Adipocyte (in vitro differentiated cells): ENCODE data around the gene NOTCH2.
"Not testable (repeated sequence)": the region's sequence is repeated elsewhere in the genome, so short reads cannot be mapped to it uniquely, and the experiment has no call there.

Experiments
- DNase-seq: peaks from one replicate; pipeline ENCODE4 v3.0.0-alpha.2; 2015; ENCODE audit warnings: low read depth
- H3K27me3 ChIP-seq: replicated peaks from 2 replicates; pipeline ENCODE4 v1.7.0; 2013; ENCODE audit warnings: mild to moderate bottlenecking, low read length, moderate library complexity; ENCODE audit not compliant: control insufficient read depth, insufficient read depth
- H3K36me3 ChIP-seq: 2 replicates; pipeline ENCODE4 v1.7.0; 2013; ENCODE audit warnings: low read length, mild to moderate bottlenecking, moderate library complexity; ENCODE audit not compliant: control insufficient read depth, insufficient read depth, severe bottlenecking
- H3K4me1 ChIP-seq: 2 replicates; pipeline ENCODE4 v1.7.0; 2013; ENCODE audit warnings: mild to moderate bottlenecking, low read length, moderate library complexity; ENCODE audit not compliant: control insufficient read depth, insufficient read depth
- H3K4me3 ChIP-seq: 2 replicates; pipeline ENCODE4 v1.7.0; 2013; ENCODE audit warnings: mild to moderate bottlenecking, low read length, moderate library complexity
- H3K9ac ChIP-seq: 2 replicates; pipeline ENCODE4 v1.7.0; 2013; ENCODE audit warnings: mild to moderate bottlenecking, low read length, moderate library complexity
- H3K9me3 ChIP-seq: 2 replicates; pipeline ENCODE4 v1.7.0; 2013; ENCODE audit warnings: mild to moderate bottlenecking, low read length, moderate library complexity; ENCODE audit not compliant: control insufficient read depth

Gene NOTCH2

GRCh38 chr1:119986007-119986497, 83.4 kb downstream of the NOTCH2 start:
- H3K27me3 ChIP-seq: no peaks in the 10 kb centered on the region
- H3K9ac ChIP-seq: no peak overlapping the region
- H3K4me1 ChIP-seq: peaks cover 51% of the 10 kb centered on the region
- H3K4me3 ChIP-seq: no peak overlapping the region
- no peak for DNase-seq
- H3K36me3 ChIP-seq: peaks cover 15% of the 10 kb centered on the region
- no peaks in the 10 kb centered on the region for H3K9me3 ChIP-seq

- H3K4me1 ChIP-seq: peaks cover 51% of the 10 kb centered on the region
- H3K36me3 ChIP-seq: peaks cover 15% of the 10 kb centered on the region
- H3K27me3 ChIP-seq: no peaks in the 10 kb centered on the region
- no peak overlapping the region for H3K9ac ChIP-seq
- DNase-seq: no peak
- no peak overlapping the region for H3K4me3 ChIP-seq
- no peaks in the 10 kb centered on the region for H3K9me3 ChIP-seq
Observed at GRCh38 chr1:119984771-119985170, 84.7 kb downstream of the NOTCH2 start.

GRCh38 chr1:119981986-119982815, 87.3 kb downstream of the NOTCH2 start:
- Histone ChIP-seq H3K27me3 (no peaks in the 10 kb centered on the region), H3K4me1 (peaks cover 46% of the 10 kb centered on the region), H3K4me3 (no peak overlapping the region), H3K9ac (no peak overlapping the region), H3K36me3 (peaks cover 15% of the 10 kb centered on the region), H3K9me3 (no peaks in the 10 kb centered on the region)
- no peak for DNase-seq

- no peaks in the 10 kb centered on the region for H3K27me3 ChIP-seq
- no peak for DNase-seq
- H3K9me3 ChIP-seq: no peaks in the 10 kb centered on the region
- peaks cover 13% of the 10 kb centered on the region for H3K36me3 ChIP-seq
- H3K4me3 ChIP-seq: no peak overlapping the region
- H3K4me1 ChIP-seq: peaks cover 40% of the 10 kb centered on the region
- H3K9ac ChIP-seq: no peak overlapping the region
Observed at GRCh38 chr1:119981496-119981895, 88.0 kb downstream of the NOTCH2 start.

GRCh38 chr1:119978018-119978505, 91.4 kb downstream of the NOTCH2 start:
- Histone ChIP-seq H3K9ac (no peak overlapping the region), H3K9me3 (no peaks in the 10 kb centered on the region), H3K36me3 (peaks cover 4% of the 10 kb centered on the region), H3K4me3 (no peak overlapping the region), H3K27me3 (no peaks in the 10 kb centered on the region), H3K4me1 (peaks cover 43% of the 10 kb centered on the region)
- peak; percentile 54 for DNase-seq

- H3K9ac ChIP-seq, H3K4me3 ChIP-seq, H3K27me3 ChIP-seq, H3K36me3 ChIP-seq, H3K9me3 ChIP-seq, DNase-seq: not testable (repeated sequence)
- H3K4me1 ChIP-seq: peaks cover 40% of the 10 kb centered on the region
Observed at GRCh38 chr1:119977113-119977736, 92.2 kb downstream of the NOTCH2 start.

- not testable (repeated sequence) for DNase-seq, H3K4me3 ChIP-seq
- peaks cover 31% of the 10 kb centered on the region for H3K4me1 ChIP-seq
Observed at GRCh38 chr1:119975582-119976254, 93.7 kb downstream of the NOTCH2 start.

GRCh38 chr1:119975006-119975405, 94.5 kb downstream of the NOTCH2 start:
- peaks cover 23% of the 10 kb centered on the region for H3K36me3 ChIP-seq
- H3K27me3 ChIP-seq: no peaks in the 10 kb centered on the region
- H3K9ac ChIP-seq: no peak overlapping the region
- peaks cover 31% of the 10 kb centered on the region for H3K4me1 ChIP-seq
- no peaks in the 10 kb centered on the region for H3K9me3 ChIP-seq
- H3K4me3 ChIP-seq: no peak overlapping the region
- no peak for DNase-seq

More at GRCh38 chr1:119975582-119976254, 93.7 kb downstream of the NOTCH2 start:
- H3K9ac ChIP-seq, H3K9me3 ChIP-seq, H3K27me3 ChIP-seq: not testable (repeated sequence)
- H3K36me3 ChIP-seq: peaks cover 17% of the 10 kb centered on the region

GRCh38 chr1:119974013-119974412, 95.4 kb downstream of the NOTCH2 start:
- H3K4me3 ChIP-seq: no peak overlapping the region
- H3K9me3 ChIP-seq: no peaks in the 10 kb centered on the region
- H3K27me3 ChIP-seq: no peaks in the 10 kb centered on the region
- no peak overlapping the region for H3K9ac ChIP-seq
- peaks cover 31% of the 10 kb centered on the region for H3K4me1 ChIP-seq
- peaks cover 33% of the 10 kb centered on the region for H3K36me3 ChIP-seq
- no peak for DNase-seq

GRCh38 chr1:119971710-119972570, 97.5 kb downstream of the NOTCH2 start:
- Histone ChIP-seq H3K4me1 (peaks cover 21% of the 10 kb centered on the region), H3K9me3 (no peaks in the 10 kb centered on the region), H3K36me3 (peaks cover 54% of the 10 kb centered on the region), H3K9ac (no peak overlapping the region), H3K4me3 (no peak overlapping the region), H3K27me3 (no peaks in the 10 kb centered on the region)
- no peak for DNase-seq
